ENCODE data around the gene NECAB3.

Gene NECAB3

DNA sequence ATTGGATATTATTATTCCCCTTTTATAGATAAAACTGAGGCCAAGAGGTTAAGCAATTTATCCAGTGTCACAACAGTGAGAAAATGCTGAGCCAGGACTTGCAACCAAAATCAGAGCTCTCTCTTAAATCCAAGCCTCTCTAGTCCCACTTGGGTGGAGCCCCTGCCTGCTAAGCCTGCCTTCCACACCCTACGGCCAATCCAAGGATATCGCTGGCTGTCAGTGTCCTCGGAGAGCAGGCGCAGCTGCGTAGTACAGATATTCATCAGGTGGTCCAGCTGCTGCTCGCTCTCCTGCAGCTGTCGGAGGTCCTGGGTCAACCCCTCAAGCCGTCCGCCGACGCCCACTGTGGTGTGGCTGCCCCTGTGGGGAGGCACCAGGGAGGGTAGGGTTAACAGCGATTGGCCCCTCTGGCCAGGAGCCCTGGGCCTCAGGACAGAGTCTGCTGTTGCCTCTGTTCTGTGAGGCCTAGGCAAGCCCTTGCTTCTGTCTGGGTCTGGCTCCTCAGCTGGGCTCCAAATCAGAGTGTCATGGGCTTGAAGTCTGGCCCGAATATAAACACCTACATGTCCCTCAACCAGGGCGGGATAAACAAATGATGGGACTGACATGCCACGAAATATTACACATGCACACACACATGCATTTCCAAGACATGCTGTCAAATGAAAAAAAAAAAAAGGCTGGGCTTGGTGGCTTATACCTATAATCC lies 3.9 kb upstream of the NECAB3 start:
- DNase-seq (ENCODE audit: low read depth) = no peak

DNA sequence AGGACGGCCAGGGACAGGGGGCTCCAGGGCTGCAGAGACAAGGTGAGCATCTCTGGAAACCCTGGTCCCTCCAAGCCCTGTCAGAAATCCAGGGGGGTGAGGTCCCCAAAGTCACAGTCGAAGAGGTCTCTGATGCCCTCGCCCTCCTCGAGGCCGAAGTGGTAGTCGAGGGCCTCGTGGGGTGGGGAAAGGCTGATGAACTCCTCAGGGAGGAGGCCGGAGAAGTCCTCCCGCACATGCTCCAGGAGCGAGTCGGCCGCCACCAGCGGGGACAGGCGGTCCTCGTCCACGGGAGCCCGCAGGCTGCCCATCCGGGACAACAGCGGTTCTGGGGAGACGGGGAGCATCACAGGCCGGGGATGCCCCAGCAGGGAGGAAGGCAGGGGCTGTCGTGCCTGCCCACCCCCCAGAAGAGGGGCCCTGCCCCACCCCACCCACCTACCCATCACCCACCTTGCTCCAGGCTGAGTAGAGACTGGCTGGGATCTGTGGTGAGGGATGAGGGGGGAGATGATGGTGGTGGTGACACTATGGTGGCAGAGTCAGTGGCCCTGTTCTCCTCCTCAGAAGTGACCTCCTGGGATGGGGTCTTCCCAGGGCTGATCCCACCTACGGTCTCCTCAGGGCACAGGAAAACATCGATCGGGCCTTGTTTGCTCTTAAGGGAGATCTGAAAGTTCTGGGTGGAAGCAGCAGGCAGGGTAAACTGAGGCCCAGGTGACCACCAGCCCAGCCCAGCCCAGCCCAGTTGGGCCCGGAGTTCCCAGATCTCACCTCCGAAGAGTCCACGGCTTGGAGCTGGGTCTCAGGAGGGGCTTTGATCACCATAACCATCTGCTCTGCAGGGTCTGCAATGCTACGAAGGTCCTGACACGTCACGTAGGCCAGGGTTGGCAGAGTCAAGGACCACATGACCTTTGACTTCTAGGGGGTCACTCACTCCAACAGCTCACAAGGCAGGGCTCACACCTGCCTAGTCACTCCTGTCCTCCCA lies 2.7 kb upstream of the NECAB3 start:
- no peak for DNase-seq (ENCODE audit: low read depth)

DNA sequence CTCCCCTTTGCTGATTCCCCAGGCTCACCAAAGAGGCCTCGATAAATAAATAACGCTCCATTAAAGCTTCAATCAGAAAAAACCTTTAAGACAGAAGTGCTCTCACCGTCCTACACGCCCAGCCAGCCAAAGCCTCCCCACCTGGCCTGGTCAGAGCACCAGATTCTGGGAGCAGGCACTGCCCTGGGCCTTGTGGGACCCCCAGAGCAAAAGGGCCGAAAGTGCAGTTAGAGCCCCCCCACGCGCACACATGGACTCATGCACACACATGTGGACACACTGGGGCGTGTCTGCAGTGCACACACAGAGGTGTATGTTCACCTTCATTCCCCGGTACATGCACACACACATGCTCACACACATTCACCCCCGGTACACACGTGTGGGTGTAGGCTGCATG lies 1.9 kb upstream of the NECAB3 start:
- no peak for DNase-seq (ENCODE audit: low read depth)

DNA sequence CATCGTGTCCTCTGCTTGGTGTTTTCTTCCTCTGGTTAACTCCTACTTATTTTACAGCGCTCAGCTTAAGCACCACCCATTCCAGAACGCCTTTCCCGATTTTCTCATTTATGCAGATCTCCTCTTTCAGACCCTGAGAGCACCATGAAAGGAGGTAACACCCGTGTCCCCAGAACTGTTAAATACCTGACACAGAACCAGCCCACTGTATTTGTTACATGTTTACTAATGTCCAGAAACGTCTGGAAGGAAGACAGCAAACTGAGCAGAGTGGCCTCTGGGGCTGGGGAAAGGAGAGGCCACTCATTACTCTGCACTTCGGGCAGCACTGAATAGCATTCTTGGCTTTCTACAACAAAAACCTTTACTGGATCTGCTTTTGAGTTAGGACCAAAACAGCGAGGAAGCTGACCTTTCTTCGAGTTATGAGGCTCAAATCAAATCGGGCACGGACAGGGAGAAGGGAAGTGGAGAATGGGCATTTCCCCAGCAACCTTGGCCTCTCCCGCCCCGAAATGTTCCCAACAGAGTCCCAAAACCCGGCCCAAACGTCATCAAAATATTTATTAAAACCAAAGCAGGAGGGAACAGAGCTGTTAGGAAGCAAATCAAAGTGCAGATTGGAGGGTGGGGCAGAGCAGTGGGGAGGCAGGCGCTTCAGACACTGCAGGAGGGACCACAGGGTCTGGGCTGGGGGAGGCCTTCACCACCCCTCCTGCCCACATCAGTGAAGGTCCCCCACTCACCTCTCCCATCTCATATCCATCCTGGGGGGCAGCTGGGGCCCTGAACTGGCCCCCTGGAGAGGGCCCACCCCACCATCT lies 1.1 kb upstream of the NECAB3 start:
- DNase-seq (ENCODE audit: low read depth) = peak; percentile 86

DNA sequence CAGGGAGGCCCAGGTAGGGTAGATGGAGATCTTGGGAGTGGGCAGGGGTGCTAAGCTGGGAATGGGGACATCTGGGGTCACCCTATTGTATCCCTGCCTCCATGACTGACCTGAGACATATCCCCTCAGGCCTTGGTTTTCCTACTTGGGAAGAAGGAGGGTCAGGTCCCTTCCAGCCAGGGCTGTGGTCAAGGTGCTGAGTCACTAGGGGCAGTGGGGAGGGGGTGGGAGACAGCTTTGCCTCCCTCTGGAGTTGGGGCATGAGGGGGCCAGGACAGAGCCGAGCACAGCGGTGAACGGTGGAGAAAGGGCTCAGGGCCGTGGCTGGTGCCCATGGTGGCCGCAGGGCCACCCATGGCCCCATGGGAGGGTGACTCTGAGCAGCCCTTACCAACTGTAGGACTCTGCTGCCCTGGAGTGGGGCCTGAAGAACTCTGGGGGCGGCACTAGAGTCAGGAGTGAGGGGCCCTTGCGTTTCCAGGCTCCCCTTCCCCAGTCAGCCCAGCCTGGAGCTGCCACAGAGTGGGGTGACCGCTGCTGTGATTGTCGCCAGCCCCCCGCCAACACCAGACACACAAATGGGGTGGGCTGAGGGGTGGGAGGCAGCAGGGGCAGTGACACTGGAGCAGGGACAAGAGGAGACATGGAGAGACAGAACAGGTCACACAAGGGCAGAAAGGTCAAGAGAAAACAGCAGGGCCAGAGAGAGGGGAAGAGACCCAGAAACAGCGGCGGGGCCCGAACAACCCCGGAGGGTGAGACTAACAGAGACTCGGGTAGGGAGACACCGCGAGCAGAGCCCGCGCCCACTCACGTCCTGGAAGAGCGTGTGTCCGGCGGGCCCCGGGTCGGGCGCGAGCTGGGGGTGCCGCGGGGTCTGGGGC lies 576 bp downstream of the NECAB3 start:
- DNase-seq (ENCODE audit: low read depth) = no peak

DNA sequence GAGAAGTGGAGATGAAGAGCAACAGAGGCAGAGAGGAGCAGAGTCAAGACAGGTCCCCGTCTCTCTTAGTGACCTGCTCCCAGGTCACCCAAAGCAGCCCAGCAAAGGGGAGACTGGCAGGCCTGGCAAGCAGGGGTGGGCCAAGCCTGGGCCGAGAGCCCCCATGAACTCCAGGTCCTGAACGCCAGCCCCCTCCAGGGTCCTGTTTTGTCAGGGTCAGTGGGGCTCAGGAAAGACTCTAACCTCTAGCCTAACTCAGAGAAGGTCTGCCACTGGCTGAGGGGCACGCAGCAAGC lies 1.2 kb downstream of the NECAB3 start:
- DNase-seq (ENCODE audit: low read depth) = no peak

DNA sequence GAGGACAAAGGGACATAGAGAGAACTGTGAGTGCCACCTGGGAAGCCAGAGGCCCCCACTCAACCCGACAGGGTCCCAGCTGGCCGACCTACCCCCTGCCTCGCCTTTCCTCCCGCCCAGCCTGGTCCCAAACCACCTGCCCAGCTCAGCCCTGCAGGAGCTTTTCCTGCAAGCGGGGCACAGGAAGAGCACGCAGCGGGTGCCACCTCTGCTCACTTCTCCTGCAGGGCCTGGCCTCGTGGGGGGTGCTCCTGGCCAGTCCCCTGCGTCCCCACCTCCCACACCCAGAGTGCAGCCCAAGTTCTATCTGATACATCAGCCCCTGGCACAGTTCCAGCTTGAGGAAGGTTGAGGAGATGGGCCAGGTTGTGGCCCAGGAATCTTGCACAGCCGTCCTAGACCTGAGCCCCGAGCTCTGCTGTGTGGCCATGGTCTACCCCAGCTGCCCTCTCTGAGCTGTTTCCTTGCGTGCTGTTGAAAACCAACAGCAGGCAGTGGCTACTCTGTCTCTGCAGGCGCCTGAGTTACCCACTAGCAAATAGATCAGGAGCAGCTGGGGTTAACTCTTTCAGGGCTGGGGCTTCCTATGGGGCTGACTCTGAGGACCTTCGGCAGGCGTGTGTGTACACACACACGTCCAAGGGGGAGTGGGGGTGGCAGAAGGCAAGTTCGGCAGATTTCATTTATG lies 1.7 kb downstream of the NECAB3 start:
- no peak for DNase-seq (ENCODE audit: low read depth)

DNA sequence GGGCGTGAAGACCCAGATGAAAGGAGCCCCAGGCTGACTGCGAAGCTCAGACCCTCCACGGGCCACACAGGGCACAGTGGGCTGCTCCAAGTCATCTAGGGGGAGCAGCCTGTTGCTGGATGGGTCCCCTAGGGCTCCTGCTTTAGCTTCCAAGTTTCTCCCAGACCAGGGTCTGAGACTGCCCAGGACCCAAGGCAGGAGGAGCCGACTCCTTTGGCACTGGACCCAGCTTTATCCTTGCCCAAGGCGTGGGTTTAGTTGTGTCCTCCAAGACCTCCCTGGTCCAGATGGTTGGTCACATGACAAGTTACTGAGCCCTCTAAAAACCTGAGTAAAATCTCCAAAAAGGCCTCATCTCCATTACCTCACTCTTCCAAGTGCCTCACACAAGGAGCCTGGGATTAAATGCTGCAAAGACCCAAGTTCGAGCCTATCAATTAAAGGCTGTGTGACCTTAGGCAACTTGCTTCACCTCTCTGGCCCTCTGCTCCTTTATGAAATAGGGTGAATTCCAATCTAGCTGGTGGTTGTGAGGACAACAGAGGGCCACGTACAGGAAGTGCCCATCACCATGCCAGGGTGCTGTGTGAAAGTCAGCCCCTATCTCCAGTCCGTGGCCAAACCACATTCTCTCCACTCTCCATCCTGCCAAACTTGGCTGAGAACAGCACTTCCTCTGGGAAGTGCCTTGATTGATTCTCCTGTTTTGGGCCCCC lies 2.5 kb downstream of the NECAB3 start:
- DNase-seq (ENCODE audit: low read depth) = no peak

DNA sequence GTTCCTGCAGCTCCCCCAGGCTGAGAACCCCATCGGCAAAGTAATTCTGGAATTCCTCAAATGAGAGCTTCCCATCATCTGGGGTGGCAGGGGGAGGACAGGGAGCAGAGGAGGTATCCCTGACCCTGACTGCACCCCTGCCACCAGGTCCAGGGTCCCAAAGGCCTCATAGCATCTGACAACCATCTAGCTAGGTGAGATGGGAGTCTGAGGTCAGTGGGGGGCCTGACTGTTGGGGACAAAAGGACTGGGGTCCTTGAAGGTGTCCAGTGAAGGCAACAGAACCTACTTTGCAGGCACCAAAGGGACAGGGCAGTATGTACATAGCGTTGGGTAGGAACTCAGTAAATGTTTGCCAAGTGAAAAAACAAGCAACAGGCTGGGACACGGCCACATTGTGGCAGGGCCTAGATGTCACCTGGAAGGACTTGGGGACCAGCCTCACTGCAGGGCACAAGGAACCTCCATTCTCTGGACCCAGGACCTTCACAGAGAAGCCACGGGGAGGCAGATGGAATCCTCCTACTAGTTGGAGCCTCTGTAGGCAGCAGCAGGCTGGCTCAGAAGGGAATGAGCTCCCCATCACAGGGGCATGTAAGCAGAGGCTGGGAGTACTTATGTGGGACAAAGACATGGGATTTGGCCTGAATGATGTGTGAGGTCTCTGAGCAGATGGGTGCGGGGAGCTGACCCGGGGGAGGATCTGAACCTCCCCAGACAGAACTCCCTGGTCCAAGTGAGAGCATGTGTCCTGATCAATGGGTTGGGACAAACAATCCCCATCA lies 3.3 kb downstream of the NECAB3 start:
- no peak for DNase-seq (ENCODE audit: low read depth)

DNA sequence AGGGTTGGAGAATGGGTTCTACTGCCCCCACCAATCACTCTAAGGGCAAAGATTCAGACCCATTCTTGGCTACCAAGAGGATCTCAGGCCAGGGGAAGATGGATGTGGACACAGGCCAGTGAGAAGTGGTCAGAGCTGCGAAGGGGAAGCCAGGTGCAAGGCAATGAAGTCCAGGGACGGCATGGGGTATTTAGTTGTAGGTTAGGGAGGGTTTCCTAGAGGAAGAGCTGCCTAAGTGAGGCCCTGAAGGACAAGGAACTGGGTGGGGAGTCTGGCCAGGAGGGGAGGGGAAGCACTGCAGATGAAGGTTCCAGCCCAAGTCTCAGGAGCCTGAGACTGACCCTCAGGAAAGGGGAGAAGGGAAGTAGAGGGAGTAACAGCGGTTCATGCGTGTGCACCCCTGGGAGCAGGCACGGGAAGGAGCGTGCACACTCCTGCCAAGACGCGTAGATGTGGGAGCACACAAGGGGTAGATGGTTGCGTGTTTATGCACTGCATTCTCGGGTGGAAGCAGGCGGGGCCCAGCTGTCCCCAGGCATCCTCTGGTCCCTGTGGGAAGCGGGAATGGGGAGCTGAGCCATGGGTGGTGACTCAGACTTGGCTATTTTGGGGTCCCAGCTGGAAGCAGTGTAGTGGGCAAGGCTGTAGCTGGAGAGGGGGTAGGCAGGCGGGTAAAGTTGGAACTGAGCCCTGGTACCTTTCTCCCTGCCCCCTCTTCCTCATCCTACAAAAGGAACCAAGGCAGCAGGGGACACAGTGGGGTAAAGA lies 4.2 kb downstream of the NECAB3 start:
- DNase-seq (ENCODE audit: low read depth) = no peak

DNA sequence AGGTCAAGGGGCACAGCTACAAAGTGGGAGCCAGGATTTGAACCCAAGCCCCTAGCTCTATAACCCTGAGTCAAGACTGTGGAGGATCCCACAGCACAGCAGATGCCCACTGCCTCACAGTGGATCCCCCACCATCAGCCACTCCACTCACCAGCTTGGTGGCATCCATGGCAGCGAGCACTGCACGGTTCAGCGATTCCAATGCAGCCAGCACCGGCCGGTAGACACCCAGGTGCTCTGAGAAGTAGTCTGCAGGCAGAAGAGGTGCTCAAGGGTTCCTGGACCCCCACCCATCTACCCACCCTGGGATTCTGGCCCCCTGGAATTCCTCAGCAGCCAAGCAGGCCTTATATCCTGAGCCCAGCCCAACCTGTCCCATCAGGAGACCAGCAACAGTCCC lies 5.0 kb downstream of the NECAB3 start:
- no peak for DNase-seq (ENCODE audit: low read depth)

DNA sequence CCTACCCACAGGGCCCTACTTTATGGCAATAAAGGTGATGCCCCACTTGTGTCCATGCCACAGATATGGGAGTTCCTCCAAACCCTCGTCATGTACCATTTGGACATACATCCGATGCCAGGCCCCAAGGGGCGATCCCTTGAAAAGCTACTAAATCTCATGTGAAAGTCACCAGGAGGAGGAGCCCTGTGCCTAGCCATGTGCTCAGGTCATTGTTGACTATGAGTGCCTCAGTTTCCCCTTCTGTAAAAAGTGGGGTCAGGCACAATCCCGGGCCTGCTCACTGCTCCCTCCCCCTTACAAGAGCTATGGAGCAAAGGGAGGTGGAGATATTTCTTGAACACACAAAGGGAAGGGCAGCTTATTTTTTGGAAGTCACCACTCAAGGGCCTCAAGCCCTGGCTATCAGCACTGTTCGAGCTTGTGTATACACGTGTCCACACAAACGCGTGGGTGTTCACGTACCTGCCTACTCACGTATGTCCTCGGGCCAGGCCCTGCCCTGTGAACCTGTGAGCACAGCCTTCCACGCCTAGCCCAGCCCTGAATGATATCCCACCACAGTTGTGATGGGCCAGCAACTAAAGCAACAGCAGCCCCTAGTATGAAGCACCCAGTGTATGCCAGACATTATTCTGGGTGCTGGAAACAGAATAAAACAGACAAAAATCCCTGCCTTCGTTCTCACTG lies 5.6 kb downstream of the NECAB3 start:
- no peak for DNase-seq (ENCODE audit: low read depth)

DNA sequence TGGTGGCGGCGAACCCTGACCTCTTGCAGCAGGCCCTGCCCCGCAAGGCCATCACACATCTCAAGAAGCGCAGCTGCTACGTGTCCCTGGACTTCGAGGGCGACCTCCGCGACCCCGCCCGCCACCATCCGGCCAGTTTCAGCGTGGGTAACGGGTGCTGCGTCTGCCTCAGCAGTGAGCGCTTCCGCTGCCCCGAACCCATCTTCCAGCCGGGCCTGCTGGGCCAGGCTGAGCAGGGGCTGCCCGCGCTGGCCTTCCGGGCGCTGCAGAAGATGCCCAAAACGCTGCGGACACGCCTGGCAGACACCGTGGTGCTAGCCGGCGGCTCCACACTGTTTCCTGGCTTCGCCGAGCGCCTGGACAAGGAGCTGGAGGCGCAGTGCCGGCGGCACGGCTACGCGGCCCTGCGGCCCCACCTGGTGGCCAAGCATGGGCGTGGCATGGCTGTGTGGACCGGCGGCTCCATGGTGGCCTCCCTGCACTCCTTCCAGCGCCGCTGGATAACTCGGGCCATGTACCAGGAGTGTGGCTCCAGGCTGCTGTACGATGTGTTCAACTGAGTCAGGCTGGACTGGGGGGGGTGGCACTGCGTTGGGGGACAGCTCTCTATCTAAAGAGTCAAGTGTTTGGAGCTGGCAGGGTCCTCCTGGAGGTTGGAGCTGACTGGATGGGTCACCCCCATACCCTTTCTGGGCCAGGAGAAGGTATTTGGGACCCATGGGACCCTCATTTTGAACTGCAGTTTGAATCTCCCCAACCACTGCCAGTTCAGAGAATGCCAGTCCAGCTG lies 6.4 kb downstream of the NECAB3 start:
- DNase-seq (ENCODE audit: low read depth) = peak; percentile 65

DNA sequence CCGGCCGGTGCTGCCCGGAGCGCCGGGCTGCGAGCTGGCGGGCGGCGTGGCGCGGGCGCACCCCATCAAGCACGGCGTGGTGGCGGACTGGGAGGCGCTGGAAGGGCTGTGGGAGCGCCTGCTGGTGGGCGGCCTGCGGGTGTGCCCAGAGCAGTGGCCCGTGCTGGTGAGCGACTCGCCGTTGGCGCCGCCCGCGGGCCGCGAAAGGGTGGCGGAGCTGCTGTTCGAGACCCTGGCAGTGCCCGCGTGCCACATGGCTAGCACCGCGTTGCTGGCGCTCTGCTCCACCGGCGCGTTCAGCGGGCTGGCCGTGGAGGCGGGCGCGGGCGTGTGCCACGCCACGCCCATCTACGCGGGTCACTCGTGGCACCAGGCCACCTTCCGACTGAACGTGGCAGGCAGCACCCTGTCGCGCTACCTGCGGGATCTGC lies 7.0 kb downstream of the NECAB3 start:
- peak; percentile 49 for DNase-seq (ENCODE audit: low read depth)

DNA sequence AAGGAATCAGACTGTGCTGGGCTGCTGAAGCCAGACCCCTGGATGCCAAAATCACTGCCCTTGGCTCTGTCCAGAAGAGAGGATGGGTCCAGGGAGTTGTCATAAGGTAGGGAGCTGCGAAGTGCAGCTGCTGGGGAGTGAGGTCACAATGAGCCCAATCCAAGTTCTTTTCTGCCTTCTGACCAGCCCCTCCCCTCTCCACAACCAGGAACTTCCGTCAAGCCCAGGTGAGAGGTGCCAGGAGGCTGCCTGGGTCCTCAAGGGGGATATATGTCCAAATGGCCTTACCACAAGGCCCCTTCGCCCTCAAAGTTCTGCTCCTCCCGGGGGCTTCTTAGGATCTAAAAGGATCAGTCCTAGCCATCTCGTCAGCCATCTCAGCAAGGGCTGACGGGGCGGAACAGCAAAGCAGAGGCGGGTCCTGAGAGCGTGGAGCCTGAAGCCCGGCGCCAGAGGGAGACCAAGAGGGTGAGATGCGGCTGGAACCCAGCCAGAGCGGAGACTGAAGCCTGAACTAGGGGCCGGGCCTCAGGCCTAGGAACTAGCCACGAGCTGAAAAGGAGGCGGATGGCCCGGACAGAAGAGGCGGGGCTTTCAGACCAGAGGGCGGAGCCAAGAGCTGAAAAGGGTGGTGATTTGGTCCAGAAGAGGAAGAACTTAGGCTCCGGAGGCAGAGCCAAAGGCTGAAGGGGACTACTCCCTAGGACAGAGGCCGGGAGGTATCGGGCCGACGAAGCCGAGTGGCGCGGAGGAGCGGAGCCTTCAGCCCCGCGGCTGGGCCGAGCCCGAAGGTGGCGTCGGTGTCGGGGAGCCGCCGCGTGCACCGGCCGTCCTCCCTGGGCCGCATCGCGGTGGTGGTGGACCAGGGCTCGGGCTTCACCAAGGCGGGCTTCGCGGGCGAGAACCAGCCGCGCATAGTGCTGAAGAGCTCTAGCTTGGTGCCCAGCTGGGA lies 7.7 kb downstream of the NECAB3 start, which contains the start of gene ACTL10:
TSS of gene ACTL10 (plus strand) at position 651 of the 952 bp plus-strand sequence. CDS start 555 bp downstream, outside the sequence.
- peak; percentile 98 for DNase-seq (ENCODE audit: low read depth)

DNA sequence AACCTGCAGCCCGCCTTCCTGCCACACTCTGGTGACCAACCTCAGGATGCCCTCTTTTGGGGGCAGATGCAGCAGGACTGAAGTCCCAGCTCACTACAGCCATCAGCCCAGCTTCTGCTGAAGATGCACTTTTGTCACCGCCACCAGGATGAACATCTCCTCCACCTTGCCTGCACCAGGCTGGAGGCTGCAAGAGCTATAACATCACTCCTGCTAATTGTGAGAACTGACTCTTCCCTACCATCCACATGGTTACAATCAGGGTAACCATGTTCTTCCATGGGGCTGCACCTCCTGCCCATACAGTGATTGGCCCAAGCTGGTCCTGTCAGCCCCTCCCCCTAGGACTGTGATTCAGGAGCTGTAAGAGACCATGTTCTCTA lies 9.5 kb downstream of the NECAB3 start:
- DNase-seq (ENCODE audit: low read depth) = no peak
